ENCODE measurements around the gene KHDC1.
"Not testable (repeated sequence)": the region's sequence is repeated elsewhere in the genome, so short reads cannot be mapped to it uniquely, and the experiment has no call there.

DNA sequence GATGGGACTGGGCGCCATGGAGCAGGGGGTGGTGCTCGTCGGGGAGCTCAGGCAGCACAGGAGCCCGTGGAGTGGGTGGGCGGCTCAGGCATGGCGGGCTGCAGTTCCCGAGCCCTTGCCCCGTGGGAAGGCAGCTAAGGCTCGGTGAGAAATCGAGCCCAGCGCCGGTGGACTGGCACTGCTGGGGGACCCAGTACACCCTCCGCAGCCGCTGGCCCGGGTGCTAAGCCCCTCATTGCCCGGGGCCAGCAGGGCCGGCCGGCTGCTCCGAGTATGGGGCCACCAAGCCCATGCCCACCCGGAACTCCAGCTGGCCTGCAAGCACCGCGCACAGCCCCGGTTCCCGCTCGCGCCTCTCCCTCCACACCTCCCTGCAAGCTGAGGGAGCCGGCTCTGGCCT, 5.9 kb upstream of the KHDC1 start:
- TF ChIP-seq, protein P1, sequence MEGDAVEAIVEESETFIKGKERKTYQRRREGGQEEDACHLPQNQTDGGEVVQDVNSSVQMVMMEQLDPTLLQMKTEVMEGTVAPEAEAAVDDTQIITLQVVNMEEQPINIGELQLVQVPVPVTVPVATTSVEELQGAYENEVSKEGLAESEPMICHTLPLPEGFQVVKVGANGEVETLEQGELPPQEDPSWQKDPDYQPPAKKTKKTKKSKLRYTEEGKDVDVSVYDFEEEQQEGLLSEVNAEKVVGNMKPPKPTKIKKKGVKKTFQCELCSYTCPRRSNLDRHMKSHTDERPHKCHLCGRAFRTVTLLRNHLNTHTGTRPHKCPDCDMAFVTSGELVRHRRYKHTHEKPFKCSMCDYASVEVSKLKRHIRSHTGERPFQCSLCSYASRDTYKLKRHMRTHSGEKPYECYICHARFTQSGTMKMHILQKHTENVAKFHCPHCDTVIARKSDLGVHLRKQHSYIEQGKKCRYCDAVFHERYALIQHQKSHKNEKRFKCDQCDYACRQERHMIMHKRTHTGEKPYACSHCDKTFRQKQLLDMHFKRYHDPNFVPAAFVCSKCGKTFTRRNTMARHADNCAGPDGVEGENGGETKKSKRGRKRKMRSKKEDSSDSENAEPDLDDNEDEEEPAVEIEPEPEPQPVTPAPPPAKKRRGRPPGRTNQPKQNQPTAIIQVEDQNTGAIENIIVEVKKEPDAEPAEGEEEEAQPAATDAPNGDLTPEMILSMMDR (IDR thresholded peaks at IDR 0.05): not testable (repeated sequence)
- not testable (repeated sequence) for TF ChIP-seq EZH2 (IDR thresholded peaks at IDR 0.05; ENCODE audit: borderline replicate concordance, insufficient read depth, low read depth, low read length, poor library complexity, severe bottlenecking)

Measured in B cell (primary cell).